ENCODE measurements around the gene PCGF3.

DNA sequence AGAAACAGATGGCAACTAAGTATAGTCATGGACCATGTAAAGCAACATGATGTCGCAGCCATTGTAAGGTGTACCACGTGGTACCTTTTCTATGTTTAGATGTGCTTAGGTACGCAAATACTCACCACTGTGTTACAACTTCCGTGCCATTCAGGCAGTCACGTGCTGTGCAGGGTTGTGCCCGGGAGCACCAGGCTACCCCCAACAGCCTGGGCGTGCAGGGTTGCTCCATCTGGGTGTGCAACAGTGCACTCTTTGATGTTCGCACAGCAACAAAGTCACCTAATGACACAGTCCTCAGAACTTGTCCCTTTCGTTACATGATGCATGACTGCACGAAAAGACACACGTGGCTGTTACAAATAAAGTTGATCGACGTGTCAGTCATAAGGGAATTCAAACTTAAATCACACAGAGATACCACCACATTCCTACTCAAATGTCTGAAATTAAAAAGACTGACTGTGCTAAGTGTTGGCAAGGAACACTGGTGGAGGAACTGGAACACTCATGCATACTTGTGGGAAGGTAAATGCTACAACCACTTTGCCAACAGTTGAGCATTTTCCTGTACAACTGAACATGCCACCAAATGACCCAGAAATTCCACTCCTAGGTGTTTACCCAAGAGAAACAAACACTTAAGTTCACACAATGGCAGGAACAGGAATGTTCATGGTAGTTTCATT is 95.9 kb downstream of the PCGF3 start:
- TF ChIP-seq, protein P1, sequence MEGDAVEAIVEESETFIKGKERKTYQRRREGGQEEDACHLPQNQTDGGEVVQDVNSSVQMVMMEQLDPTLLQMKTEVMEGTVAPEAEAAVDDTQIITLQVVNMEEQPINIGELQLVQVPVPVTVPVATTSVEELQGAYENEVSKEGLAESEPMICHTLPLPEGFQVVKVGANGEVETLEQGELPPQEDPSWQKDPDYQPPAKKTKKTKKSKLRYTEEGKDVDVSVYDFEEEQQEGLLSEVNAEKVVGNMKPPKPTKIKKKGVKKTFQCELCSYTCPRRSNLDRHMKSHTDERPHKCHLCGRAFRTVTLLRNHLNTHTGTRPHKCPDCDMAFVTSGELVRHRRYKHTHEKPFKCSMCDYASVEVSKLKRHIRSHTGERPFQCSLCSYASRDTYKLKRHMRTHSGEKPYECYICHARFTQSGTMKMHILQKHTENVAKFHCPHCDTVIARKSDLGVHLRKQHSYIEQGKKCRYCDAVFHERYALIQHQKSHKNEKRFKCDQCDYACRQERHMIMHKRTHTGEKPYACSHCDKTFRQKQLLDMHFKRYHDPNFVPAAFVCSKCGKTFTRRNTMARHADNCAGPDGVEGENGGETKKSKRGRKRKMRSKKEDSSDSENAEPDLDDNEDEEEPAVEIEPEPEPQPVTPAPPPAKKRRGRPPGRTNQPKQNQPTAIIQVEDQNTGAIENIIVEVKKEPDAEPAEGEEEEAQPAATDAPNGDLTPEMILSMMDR (IDR thresholded peaks at IDR 0.05): no peak
- TF ChIP-seq POLR2A (IDR thresholded peaks at IDR 0.05): no peak
